HEK293 (cell line): ENCODE data around the gene LAMB1.

ENCODE experiments used
- CTCF ChIA-PET: fragments of 350-600 bp; formaldehyde crosslinking; extraction: SDS; loops from one replicate; lab custom pipeline; 2021; ENCODE audit warnings: antibody characterized with exemption; lab: Yijun Ruan, JAX
- POLR2A ChIA-PET: fragments of 300-600 bp; formaldehyde crosslinking; extraction: SDS; loops from one replicate; lab custom pipeline; 2020; ENCODE audit warnings: antibody characterized with exemption, inconsistent platforms; lab: Yijun Ruan, JAX
- H3K27ac ChIP-seq: fragments of 200-500 bp; sonication (Bioruptor generic); 2 replicates; pipeline ENCODE4 v1.5.1; 2014; ENCODE audit warnings: low read depth, low read length, control low read depth, inconsistent platforms; ENCODE audit errors: extremely low read depth
- H3K36me3 ChIP-seq, 2 experiments: fragments of 200-500 bp in 1 of 2; sonication (Bioruptor generic) in 1 of 2; 1 replicate in 1 of 2; 2 replicates in 1 of 2; pipeline ENCODE4 v1.5.1; 2014 to 2017; ENCODE audit warnings: inconsistent platforms in 2 of 2, low read length in 2 of 2; ENCODE audit not compliant: control insufficient read depth in 2 of 2, insufficient read depth in 1 of 2
- H3K4me1 ChIP-seq: fragments of 200-500 bp; sonication (Bioruptor generic); 2 replicates; pipeline ENCODE4 v1.5.1; 2014; ENCODE audit warnings: mild to moderate bottlenecking, low read length, inconsistent platforms; ENCODE audit not compliant: control insufficient read depth, insufficient read depth
- H3K4me3 ChIP-seq: 2 replicates; pipeline ENCODE4 v1.5.1; 2011; ENCODE audit warnings: low read depth, mild to moderate bottlenecking, control low read depth, low read length, moderate library complexity
- H3K9me3 ChIP-seq: fragments of 200-500 bp; sonication (Bioruptor generic); 2 replicates; pipeline ENCODE4 v1.5.1; 2014; ENCODE audit warnings: low read depth, low read length, inconsistent platforms; ENCODE audit not compliant: control insufficient read depth, insufficient read depth
- GLI4 ChIP-seq: fragments of 450-650 bp; formaldehyde crosslinking; IDR thresholded peaks from 2 replicates; pipeline ENCODE4 v1.5.1; 2016; ENCODE audit warnings: missing biosample characterization, missing genetic modification characterization
- SP3 ChIP-seq: fragments of 450-650 bp; formaldehyde crosslinking; IDR thresholded peaks from 2 replicates; pipeline ENCODE4 v1.5.1; 2016; ENCODE audit warnings: missing biosample characterization, missing genetic modification characterization
- YY1 ChIP-seq: fragments of 450-650 bp; formaldehyde crosslinking; IDR thresholded peaks from 2 replicates; pipeline ENCODE4 v1.5.1; 2018; ENCODE audit warnings: missing biosample characterization, missing genetic modification characterization
- ZNF114 ChIP-seq: fragments of 450-650 bp; formaldehyde crosslinking; IDR thresholded peaks from 2 replicates; pipeline ENCODE4 v1.5.0; 2017; ENCODE audit warnings: missing biosample characterization, missing genetic modification characterization
- ZNF221 ChIP-seq: fragments of 450-650 bp; formaldehyde crosslinking; IDR thresholded peaks from 2 replicates; pipeline ENCODE4 v1.5.1; 2017; ENCODE audit warnings: missing biosample characterization, missing genetic modification characterization, borderline replicate concordance
- ZNF266 ChIP-seq: fragments of 450-650 bp; formaldehyde crosslinking; IDR thresholded peaks from 2 replicates; pipeline ENCODE4 v1.5.1; 2016; ENCODE audit warnings: missing biosample characterization, missing genetic modification characterization, low read depth
- ZNF423 ChIP-seq: fragments of 450-650 bp; formaldehyde crosslinking; IDR thresholded peaks from 2 replicates; pipeline ENCODE4 v1.5.1; 2016; ENCODE audit warnings: missing biosample characterization, missing genetic modification characterization
- TF ChIP-seq, protein P1 (sequence below): sonication (generic); formaldehyde crosslinking; IDR thresholded peaks from 2 replicates; pipeline ENCODE4 v1.8.1; 2022; ENCODE audit warnings: mild to moderate bottlenecking, moderate library complexity, missing genetic modification reagents
- TF ChIP-seq, protein P2 (sequence below): fragments of 450-650 bp; formaldehyde crosslinking; conservative IDR thresholded peaks from 2 replicates; pipeline ENCODE4 v1.5.1; 2016; ENCODE audit warnings: low read depth, missing biosample characterization, missing genetic modification characterization
- TF ChIP-seq, protein P3 (sequence below): fragments of 450-650 bp; IDR thresholded peaks from 2 replicates; pipeline ENCODE4 v1.5.1; 2018; ENCODE audit warnings: missing biosample characterization, missing genetic modification characterization
- TF ChIP-seq, protein P4 (sequence below): fragments of 450-650 bp; formaldehyde crosslinking; IDR thresholded peaks from 2 replicates; pipeline ENCODE4 v1.5.1; 2017; ENCODE audit warnings: missing biosample characterization, missing genetic modification characterization
- TF ChIP-seq, protein P5 (sequence below): fragments of 450-650 bp; formaldehyde crosslinking; IDR thresholded peaks from 2 replicates; pipeline ENCODE4 v1.5.1; 2016; ENCODE audit warnings: missing biosample characterization, missing genetic modification characterization

LAMB1 gene

DNA sequence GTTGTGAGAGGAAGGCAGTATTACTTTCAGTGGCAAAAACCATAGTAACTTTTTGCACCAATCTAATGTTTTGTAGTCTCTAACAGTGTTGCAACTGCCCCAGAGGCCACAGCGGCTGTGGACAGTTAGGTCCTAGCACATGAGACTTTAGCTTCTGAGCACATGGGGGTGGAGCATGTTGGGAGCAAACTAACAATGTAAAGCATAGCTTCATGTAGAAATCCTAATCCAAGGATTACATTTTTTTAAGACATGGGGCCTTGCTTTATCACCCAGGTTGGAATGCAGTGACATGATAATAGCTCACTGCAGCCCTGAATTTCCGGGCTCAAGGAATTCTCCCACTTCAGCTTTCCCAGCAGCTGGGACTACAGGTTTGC lies 49.0 kb downstream of the LAMB1 start (continued):
- TF ChIP-seq, protein P1, sequence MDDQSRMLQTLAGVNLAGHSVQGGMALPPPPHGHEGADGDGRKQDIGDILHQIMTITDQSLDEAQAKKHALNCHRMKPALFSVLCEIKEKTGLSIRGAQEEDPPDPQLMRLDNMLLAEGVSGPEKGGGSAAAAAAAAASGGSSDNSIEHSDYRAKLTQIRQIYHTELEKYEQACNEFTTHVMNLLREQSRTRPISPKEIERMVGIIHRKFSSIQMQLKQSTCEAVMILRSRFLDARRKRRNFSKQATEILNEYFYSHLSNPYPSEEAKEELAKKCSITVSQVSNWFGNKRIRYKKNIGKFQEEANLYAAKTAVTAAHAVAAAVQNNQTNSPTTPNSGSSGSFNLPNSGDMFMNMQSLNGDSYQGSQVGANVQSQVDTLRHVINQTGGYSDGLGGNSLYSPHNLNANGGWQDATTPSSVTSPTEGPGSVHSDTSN (CRISPR knock-in tag) = no peak
- TF ChIP-seq ZNF221 (tag by site-specific recombination) (no peak), GLI4 (tag by site-specific recombination) (no peak)
- TF ChIP-seq, protein P2, sequence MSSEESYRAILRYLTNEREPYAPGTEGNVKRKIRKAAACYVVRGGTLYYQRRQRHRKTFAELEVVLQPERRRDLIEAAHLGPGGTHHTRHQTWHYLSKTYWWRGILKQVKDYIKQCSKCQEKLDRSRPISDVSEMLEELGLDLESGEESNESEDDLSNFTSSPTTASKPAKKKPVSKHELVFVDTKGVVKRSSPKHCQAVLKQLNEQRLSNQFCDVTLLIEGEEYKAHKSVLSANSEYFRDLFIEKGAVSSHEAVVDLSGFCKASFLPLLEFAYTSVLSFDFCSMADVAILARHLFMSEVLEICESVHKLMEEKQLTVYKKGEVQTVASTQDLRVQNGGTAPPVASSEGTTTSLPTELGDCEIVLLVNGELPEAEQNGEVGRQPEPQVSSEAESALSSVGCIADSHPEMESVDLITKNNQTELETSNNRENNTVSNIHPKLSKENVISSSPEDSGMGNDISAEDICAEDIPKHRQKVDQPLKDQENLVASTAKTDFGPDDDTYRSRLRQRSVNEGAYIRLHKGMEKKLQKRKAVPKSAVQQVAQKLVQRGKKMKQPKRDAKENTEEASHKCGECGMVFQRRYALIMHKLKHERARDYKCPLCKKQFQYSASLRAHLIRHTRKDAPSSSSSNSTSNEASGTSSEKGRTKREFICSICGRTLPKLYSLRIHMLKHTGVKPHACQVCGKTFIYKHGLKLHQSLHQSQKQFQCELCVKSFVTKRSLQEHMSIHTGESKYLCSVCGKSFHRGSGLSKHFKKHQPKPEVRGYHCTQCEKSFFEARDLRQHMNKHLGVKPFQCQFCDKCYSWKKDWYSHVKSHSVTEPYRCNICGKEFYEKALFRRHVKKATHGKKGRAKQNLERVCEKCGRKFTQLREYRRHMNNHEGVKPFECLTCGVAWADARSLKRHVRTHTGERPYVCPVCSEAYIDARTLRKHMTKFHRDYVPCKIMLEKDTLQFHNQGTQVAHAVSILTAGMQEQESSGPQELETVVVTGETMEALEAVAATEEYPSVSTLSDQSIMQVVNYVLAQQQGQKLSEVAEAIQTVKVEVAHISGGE (tag by site-specific recombination) = no peak
- TF ChIP-seq, protein P3, sequence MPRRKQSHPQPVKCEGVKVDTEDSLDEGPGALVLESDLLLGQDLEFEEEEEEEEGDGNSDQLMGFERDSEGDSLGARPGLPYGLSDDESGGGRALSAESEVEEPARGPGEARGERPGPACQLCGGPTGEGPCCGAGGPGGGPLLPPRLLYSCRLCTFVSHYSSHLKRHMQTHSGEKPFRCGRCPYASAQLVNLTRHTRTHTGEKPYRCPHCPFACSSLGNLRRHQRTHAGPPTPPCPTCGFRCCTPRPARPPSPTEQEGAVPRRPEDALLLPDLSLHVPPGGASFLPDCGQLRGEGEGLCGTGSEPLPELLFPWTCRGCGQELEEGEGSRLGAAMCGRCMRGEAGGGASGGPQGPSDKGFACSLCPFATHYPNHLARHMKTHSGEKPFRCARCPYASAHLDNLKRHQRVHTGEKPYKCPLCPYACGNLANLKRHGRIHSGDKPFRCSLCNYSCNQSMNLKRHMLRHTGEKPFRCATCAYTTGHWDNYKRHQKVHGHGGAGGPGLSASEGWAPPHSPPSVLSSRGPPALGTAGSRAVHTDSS (tag by site-specific recombination) = no peak

DNA sequence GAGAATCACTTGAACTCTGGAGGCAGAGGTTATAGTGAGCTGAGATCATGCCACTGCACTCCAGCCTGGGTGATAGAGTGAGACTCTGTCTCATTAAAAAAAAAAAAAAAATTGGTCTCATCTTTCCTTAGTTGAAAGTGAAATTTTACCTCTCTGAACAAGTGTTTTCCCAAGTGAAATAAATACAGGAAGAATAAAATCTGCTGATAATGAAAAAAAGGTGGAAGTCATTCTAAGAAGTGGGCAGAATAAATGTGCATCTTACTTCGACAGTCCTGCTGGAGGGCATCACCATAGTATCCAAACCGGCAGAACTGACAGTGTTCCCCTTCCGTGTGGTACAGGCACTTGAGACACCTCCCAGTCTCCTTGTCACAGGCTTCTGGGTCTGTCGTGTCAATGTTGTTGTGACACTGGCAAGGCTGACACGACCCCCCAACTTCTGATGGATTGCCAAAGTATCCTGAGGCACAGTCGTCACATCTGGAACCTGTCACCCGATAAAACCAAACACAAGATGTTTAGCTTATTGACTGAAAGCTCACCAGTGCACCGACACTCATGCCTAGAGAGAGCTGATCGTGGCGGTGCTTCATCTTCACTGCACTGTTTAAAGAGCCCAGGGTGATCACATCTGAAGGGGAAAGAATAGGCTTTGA lies 49.6 kb downstream of the LAMB1 start:
- Histone ChIP-seq H3K4me1 (peaks cover 2% of the 10 kb centered on the region; the same call in 1 of the 2 replicates), H3K36me3 (peaks cover 13 to 51% of the 10 kb centered on the region in 2 experiments), H3K9me3 (no peaks in the 10 kb centered on the region), H3K4me3 (no peak overlapping the region), H3K27ac (no peak overlapping the region)
- TF ChIP-seq YY1 (no peak), ZNF221 (tag by site-specific recombination) (no peak), ZNF266 (tag by site-specific recombination) (no peak), SP3 (tag by site-specific recombination) (no peak), ZNF114 (no peak), ZNF423 (tag by site-specific recombination) (no peak)
- TF ChIP-seq, protein P4, sequence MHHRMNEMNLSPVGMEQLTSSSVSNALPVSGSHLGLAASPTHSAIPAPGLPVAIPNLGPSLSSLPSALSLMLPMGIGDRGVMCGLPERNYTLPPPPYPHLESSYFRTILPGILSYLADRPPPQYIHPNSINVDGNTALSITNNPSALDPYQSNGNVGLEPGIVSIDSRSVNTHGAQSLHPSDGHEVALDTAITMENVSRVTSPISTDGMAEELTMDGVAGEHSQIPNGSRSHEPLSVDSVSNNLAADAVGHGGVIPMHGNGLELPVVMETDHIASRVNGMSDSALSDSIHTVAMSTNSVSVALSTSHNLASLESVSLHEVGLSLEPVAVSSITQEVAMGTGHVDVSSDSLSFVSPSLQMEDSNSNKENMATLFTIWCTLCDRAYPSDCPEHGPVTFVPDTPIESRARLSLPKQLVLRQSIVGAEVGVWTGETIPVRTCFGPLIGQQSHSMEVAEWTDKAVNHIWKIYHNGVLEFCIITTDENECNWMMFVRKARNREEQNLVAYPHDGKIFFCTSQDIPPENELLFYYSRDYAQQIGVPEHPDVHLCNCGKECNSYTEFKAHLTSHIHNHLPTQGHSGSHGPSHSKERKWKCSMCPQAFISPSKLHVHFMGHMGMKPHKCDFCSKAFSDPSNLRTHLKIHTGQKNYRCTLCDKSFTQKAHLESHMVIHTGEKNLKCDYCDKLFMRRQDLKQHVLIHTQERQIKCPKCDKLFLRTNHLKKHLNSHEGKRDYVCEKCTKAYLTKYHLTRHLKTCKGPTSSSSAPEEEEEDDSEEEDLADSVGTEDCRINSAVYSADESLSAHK (tag by site-specific recombination) = no peak
- TF ChIP-seq, protein P3 (tag by site-specific recombination) = no peak
- TF ChIP-seq, protein P5, sequence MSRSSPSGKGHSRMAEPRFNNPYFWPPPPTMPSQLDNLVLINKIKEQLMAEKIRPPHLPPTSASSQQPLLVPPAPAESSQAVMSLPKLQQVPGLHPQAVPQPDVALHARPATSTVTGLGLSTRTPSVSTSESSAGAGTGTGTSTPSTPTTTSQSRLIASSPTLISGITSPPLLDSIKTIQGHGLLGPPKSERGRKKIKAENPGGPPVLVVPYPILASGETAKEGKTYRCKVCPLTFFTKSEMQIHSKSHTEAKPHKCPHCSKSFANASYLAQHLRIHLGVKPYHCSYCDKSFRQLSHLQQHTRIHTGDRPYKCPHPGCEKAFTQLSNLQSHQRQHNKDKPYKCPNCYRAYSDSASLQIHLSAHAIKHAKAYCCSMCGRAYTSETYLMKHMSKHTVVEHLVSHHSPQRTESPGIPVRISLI (tag by site-specific recombination) = no peak
- ChIA-PET POLR2A (no interaction called here), CTCF (interaction anchor here (0.8 kb wide), 1 partner anchor 36 kb away, joined by 5 read pairs; no protein-coding TSS in a partner anchor)
